DMS79 treated with DMSO at 0.1 percent for 48 hours (cell line): ENCODE results near the gene AKR1C4.
"Not testable (repeated sequence)": the region's sequence is repeated elsewhere in the genome, so short reads cannot be mapped to it uniquely, and the experiment has no call there.

Source experiments
- DNase-seq: peaks from one replicate; lab custom pipeline; 2025; lab: John Stamatoyannopoulos, UW

The AKR1C4 gene

GRCh38 chr10:5206799-5207198, 10.2 kb downstream of the AKR1C4 start:
- no peak for DNase-seq

DNA sequence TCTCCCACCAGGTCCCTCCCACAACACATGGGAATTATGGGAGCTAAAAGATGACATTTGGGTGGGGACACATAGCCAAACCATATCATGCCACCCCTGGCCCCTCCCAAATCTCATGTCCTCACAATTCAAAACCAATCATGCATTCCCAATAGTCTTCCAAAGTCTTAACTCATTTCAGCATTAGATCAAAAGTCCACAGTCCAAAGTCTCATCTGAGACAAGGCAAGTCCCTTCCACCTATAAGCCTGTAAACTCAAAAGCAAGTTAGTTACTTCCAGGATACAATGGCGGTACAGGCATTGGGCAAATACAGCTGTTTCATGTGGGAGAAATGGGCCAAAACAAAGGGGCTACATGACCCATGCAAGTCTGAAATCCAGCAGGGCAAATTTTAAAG, 13.1 kb downstream of the AKR1C4 start:
- not testable (repeated sequence) for DNase-seq

GRCh38 chr10:5210261-5210660, 13.6 kb downstream of the AKR1C4 start:
- not testable (repeated sequence) for DNase-seq

- DNase-seq = no peak
Observed at GRCh38 chr10:5211696-5212536, 15.3 kb downstream of the AKR1C4 start.

DNA sequence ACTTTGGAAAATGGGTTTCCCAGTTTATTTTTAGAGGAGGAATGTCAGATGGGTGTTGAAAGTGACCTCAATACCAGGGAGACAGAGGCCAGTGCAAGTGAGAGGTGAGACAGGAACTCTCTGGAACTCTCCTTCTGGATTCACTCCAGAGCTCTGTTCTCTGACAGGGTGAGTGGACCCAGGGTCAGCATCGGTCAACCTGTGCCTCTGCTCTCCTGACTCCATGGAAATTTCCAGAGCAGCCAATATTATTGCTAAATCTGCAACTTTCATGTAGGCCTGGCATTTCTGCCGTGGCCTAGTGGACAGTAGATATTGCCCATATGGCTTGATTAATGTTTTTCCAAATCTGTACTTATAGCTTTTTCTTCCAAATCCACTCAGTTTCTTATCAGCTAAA, 20.2 kb downstream of the AKR1C4 start:
- DNase-seq = no peak

DNA sequence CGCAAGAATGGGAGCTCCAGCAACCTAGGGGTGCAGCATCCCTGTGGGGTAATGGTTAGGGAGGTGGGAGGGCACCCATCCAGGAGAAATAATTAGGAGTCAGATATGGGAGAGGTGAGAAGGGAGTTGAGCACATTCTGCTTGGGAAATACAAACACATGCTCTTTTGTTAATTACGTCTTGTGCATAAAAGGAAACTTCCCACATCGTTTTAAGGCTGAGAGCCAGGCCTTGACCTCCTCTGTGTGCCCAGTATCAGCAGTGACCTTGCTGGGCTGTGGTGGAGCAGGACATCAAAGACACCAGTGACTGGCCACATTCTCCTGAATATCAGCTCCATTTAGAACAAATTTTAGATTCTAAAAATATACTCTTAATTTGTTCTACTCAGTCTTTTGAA, 22.6 kb downstream of the AKR1C4 start:
- DNase-seq = no peak

GRCh38 chr10:5222942-5223341, 26.3 kb downstream of the AKR1C4 start:
- DNase-seq = not testable (repeated sequence)

DNA sequence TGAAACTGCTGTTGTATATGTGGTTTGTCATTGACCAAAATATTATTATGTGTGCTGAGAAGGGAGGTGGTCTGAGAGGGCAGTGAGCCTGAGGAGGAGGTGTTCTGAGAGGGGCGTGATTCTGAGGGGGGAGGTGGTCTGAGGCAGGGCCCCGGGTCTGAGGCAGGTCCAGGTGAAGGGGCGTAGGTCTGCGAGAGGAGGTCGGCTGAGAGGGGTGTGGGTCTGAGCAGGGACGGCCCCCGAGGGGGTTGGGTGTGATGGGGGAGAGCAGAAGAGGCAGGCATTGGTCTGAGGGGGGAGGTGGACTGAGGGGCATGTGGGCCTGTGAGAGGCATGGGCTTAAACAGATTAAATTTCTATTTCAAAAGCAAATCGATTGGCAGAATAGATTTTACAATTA, 32.4 kb downstream of the AKR1C4 start:
- no peak for DNase-seq

DNA sequence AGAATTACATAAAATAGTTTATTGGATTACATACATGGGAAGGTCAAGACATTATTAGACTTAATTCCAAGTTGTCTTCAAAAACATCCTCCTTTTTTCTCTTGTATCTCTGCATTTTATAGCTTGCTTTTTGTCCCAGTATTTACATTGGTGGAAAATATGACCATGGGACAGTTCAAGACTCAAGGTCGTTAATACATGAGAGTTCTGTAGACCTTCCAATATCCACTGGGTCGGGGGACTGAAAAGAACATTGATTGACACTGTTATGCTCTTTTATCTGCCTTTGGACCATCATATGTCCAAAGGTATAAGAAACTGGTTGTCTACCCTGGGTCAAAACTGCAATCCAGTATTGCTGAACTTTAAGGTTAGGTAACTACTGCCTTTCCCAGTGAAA, 36.7 kb downstream of the AKR1C4 start:
- DNase-seq = no peak

- no peak for DNase-seq
Observed at GRCh38 chr10:5234106-5234860, 37.6 kb downstream of the AKR1C4 start.

- DNase-seq = not testable (repeated sequence)
Observed at GRCh38 chr10:5237541-5237940, 40.9 kb downstream of the AKR1C4 start.

GRCh38 chr10:5242585-5242984, 45.9 kb downstream of the AKR1C4 start:
- DNase-seq = no peak

GRCh38 chr10:5243521-5243987, 46.9 kb downstream of the AKR1C4 start:
- DNase-seq = no peak

DNA sequence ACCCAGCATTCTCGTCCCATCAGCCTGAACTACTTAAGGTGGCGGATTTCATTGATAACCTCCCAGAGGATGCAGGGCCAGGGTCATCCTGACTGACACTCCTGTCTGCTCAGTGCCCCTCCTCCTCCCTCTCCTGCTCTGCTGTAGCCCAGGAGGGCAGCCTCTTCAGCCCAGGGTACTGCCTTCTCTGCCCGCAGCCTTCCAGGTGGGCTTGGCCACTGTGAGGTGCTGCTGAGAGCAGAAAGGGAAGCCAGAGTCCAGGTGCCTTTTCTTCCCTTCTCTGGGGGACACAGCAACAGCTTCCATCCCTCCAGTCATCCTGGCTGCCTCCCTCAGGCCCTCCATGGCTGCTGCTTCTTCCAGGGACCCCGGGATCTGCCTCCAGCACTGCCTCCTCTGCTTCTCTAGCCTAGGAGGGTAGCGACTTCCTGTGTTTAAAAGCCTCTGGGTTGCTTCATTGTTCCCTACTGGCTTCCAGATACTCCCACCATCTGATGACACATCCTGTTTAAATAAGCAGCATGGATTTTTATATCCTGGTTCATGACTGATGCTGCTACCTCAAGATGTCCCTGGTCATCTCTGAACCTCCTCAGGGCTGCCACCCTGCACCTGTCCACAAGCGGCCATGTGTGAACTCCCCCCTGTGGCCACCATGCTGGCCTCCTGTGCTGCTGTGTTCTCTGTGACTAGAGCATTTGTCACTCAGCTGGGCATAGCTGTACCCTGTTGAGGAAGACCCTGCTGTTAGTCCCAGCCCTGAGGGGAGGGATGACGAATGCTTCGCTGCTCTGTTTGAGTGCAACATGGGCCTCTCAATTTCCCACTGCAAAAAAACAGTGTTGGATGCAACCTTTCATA, 55.8 kb downstream of the AKR1C4 start:
- DNase-seq = no peak

DNA sequence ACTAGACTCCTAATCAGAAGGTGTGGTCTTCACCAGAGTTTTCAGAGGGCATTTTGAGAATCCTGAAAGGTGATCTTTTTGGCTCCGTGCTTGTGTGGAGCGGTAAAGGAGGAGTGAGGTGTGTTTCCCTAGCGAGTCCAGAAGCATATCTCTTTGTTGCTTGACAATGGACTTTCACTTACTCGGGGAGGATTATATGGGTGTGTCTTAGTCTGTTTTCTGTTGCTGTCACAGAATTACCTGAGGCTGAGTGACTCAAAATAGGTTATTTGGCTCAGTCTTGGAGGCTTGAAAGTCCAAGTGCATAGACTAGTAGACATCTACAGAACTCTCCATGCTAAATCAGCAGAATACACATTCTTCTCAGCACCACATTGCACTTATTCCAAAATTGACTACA, 57.9 kb downstream of the AKR1C4 start:
- DNase-seq = no peak

DNA sequence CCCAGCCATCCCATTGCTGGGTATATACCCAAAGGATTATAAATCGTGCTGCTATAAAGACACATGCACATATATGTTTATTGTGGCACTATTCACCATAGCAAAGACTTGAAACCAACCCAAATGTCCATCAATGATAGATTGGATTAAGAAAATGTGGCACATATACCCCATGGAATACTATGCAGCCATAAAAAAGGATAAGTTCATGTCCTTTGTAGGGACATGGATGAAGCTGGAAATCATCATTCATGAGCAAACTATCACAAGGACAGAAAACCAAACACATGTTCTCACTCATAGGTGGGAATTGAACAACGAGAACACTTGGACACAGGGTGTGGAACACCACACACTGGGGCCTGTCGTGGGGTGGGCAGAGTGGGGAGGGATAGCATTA, 61.1 kb downstream of the AKR1C4 start:
- DNase-seq = not testable (repeated sequence)

- DNase-seq = no peak
Observed at GRCh38 chr10:5259132-5259951, 62.7 kb downstream of the AKR1C4 start.

DNA sequence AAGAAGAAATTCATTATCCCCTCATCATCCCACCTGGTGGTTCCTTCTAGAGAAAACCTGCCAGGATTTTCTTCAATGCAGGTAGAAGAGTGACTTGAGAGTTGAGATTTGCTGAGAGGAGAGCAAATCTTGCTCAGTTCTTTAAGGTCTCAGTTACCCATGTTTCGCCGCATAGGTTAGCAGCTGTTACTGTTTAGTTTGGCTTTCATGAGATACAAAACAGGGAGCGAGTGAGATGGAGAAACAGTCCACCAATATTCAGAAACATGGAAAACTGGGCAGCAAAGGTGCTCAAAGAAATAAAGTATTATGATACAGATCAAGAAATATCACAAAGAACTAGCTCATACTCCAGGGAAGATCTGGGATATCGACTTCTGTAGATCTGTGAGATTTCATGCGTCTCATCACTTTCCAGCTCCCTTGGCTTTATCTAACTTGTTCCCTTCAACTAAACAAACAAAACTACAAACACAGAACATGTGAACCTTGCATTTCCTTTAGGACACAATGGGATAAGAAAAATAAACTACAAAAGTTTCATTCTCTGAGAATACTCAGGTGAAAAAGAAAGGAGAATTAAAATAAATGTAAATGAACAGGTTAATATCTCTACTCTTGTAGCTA, 63.4 kb downstream of the AKR1C4 start:
- DNase-seq = no peak

DNA sequence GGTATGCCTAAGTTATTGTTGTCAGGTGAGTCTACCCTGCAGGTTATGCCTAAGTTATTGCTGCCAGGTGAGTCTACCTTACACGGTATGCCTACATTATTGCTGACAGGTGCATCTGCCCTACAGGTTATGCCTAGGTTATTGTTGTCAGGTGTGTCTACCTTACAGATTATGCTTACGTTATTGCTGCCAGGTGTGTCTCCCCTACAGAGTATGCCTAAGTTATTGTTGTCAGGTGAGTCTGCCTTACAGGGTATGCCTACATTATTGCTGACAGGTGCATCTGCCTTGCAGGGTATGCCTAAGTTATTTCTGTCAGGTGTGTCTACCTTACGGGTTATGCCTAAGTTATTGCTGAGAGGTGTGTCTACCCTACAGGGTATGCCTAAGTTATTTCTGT, 64.2 kb downstream of the AKR1C4 start:
- no peak for DNase-seq

DNA sequence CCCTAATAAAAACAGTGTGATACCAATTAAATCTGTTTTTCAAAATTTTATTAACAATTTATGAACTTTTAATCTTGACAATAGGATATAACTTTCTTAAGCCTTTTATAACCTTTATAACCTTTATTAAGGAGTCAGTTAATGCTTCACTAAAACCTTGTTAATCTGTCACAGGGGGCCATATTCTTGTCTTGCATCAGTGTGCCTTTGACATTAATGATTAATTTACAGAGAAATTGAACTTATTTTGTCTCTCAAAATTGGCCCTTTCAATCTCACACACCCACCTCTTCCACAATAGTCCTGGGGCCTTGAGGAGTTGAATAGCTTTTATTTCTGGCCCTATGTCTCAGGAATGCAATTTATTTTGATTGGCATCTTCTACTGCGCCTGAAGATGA, 68.5 kb downstream of the AKR1C4 start:
- DNase-seq = no peak

DNA sequence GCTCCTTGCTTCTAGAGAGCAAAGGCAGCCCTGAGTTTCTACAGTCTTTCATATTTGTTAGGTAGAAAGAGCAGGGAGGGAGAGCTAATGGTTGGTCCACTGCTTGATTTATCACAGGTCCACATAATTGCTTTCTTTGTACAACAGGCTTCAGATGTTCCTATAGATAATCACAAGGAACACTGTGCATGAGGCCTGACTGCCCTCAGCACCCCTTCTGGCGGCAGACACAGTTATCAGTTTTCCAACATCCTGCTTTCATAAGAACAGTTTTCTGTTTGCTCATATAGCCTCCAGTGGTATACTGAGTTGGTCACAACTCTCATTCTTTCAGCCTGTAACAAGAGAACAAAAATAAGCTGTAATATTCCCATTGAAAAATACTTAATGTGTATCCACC, 69.7 kb downstream of the AKR1C4 start:
- DNase-seq = no peak
